GM12878 (cell line): Measurements from ENCODE around the gene KDM6B. TPM values are rescaled to one million over a fixed set of nuclear protein-coding genes. Genes with fewer than 3 reads are reported as not detected.

ENCODE experiments used
- CBX5 ChIP-seq: sonication (generic); IDR thresholded peaks from 2 replicates; pipeline ENCODE4 v1.6.1; 2016; ENCODE audit warnings: low read depth, moderate library complexity, mild to moderate bottlenecking, inconsistent platforms
- ETV6 ChIP-seq, 2 experiments: fragments of 450-650 bp in 1 of 2; IDR thresholded peaks in 1 of 2; conservative IDR thresholded peaks in 1 of 2; 2 replicates each; pipeline ENCODE4 v1.6.1; 2014; ENCODE audit warnings: antibody characterized with exemption in 1 of 2, borderline replicate concordance in 1 of 2, low read depth in 1 of 2, mild to moderate bottlenecking in 1 of 2, moderate library complexity in 1 of 2
- POLR2AphosphoS5 ChIP-seq: IDR thresholded peaks from 2 replicates; pipeline ENCODE4 v1.6.1; 2011; ENCODE audit warnings: mild to moderate bottlenecking, low read length, inconsistent platforms
- STAT1 ChIP-seq: fragments of 450-650 bp; conservative IDR thresholded peaks from 2 replicates; pipeline ENCODE4 v1.6.1; 2014; ENCODE audit warnings: antibody characterized with exemption, mild to moderate bottlenecking
- TBL1XR1 ChIP-seq: IDR thresholded peaks from 2 replicates; pipeline ENCODE4 v1.6.1; 2012; ENCODE audit warnings: low read depth, low read length, improper control_type of control experiment
- polyA plus RNA-seq, 11 experiments: library from polyadenylated mRNA; depleted of rRNA in 4 of 11; unstranded in 6 of 11; stranded (reverse) in 5 of 11; fragments of >200 nt; fragmentation: Nextera tagmentation in 4 of 11; fragmentation: Illumina TruSeq in 1 of 11; extraction: Ambion mirVana in 4 of 11; extraction: Trizol in 1 of 11; gene quantifications; 1 replicate in 1 of 11; 2 replicates in 10 of 11; pipeline versions ENCODE4 v1.2.1 to v1.2.3, GENCODE V29; 2011 to 2016; ENCODE audit warnings: inconsistent platforms in 2 of 11, missing spikeins in 2 of 11, low read depth in 1 of 11
- total RNA-seq, 4 experiments: library from RNA; depleted of rRNA in 3 of 4; stranded (reverse); fragments of >200 nt in 3 of 4; fragmentation: Illumina TruSeq in 1 of 4; extraction: Trizol in 1 of 4; gene quantifications; 2 replicates each; pipeline versions ENCODE4 v1.2.1 to v1.2.3, GENCODE V29; 2013 to 2021
- TF ChIP-seq, protein P1 (sequence below): fragments of 450-650 bp; IDR thresholded peaks from 2 replicates; pipeline ENCODE4 v1.6.1; 2016; ENCODE audit warnings: mild to moderate bottlenecking, moderate library complexity, borderline replicate concordance
- TF ChIP-seq, protein P2 (sequence below): fragments of 450-650 bp; IDR thresholded peaks from 2 replicates; pipeline ENCODE4 v1.6.1; 2017; ENCODE audit warnings: low read depth, mild to moderate bottlenecking, moderate library complexity
- TF ChIP-seq, protein P3 (sequence below): fragments of 150-350 bp; IDR thresholded peaks from 2 replicates; pipeline ENCODE4 v1.6.1; 2016; ENCODE audit warnings: low read depth, low read length
- TF ChIP-seq, protein P4 (sequence below): IDR thresholded peaks from 2 replicates; pipeline ENCODE4 v1.6.1; 2011; ENCODE audit warnings: borderline replicate concordance, low read depth, mild to moderate bottlenecking, moderate library complexity, low read length; ENCODE audit not compliant: insufficient read depth, poor library complexity, severe bottlenecking
- TF ChIP-seq, protein P5 (sequence below), 3 experiments: IDR thresholded peaks in 2 of 3; conservative IDR thresholded peaks in 1 of 3; 2 replicates each; pipeline ENCODE4 v1.5.1; 2011; ENCODE audit warnings: low read depth in 3 of 3, low read length in 3 of 3, mild to moderate bottlenecking in 3 of 3, control low read depth in 2 of 3, moderate library complexity in 2 of 3, inconsistent platforms in 1 of 3, mixed read lengths in 1 of 3; ENCODE audit not compliant: control insufficient read depth in 2 of 3, insufficient read depth in 1 of 3; ENCODE audit errors: extremely low read depth in 1 of 3
- TF ChIP-seq, protein P6 (sequence below): IDR thresholded peaks from 2 replicates; pipeline ENCODE4 v1.6.1; 2011; ENCODE audit warnings: low read depth, low read length, improper control_type of control experiment, borderline replicate concordance

Gene KDM6B
- total and polyA plus RNA-seq, 10 of the 15 experiments (the other 5 are each of a cell fraction or from before 2014, with no cell fraction given), result 0.05 to 33.5 (median 2.3) TPM

DNA sequence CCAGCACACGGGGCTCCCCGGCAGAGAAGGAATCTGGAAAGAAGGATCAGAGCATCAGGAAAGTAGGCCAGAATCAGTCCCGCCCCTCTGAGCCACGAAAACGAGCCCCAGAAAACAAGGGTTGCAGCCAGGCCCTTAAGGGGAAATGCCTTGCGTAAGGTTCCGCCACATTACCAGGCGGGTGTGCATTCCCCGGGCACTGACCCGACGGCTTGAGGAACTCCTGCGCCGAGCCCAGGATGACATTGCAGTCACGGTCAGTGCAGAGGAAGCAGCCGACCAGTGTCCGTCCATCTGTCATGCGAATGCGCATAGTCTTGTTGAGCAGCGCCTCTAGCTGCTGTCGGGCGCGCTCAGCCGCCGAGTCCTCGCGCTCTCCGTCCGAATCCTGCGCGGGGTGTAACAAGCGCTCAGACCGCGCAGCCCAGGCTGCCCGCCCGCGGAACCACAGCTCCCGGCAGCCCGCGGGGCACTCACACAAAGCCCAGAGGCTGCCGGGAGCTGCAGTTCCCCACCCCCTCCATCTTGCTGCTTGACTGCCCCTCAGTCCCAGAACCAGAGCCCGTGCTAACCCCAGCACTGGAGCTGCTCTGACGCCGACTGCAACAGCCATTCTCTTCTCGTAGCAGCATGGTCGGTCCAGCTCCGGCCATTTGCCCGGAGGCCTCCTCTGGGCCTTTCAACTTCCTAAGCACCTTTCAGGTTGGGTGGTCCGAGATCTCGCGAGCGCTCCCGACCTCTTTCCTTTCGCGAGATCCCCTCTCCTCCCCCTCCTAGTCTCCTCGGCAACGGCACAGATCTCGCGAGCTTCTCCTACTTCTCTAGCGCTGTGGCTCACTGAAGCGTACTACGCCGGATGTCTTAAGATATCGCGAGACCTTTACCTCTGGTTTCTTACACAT is 23.0 kb downstream of the KDM6B start, which contains the start of gene NAA38 (continued):
- TF ChIP-seq, protein P1, sequence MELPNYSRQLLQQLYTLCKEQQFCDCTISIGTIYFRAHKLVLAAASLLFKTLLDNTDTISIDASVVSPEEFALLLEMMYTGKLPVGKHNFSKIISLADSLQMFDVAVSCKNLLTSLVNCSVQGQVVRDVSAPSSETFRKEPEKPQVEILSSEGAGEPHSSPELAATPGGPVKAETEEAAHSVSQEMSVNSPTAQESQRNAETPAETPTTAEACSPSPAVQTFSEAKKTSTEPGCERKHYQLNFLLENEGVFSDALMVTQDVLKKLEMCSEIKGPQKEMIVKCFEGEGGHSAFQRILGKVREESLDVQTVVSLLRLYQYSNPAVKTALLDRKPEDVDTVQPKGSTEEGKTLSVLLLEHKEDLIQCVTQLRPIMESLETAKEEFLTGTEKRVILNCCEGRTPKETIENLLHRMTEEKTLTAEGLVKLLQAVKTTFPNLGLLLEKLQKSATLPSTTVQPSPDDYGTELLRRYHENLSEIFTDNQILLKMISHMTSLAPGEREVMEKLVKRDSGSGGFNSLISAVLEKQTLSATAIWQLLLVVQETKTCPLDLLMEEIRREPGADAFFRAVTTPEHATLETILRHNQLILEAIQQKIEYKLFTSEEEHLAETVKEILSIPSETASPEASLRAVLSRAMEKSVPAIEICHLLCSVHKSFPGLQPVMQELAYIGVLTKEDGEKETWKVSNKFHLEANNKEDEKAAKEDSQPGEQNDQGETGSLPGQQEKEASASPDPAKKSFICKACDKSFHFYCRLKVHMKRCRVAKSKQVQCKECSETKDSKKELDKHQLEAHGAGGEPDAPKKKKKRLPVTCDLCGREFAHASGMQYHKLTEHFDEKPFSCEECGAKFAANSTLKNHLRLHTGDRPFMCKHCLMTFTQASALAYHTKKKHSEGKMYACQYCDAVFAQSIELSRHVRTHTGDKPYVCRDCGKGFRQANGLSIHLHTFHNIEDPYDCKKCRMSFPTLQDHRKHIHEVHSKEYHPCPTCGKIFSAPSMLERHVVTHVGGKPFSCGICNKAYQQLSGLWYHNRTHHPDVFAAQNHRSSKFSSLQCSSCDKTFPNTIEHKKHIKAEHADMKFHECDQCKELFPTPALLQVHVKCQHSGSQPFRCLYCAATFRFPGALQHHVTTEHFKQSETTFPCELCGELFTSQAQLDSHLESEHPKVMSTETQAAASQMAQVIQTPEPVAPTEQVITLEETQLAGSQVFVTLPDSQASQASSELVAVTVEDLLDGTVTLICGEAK, result peak; percentile 80
- TF ChIP-seq, protein P2, sequence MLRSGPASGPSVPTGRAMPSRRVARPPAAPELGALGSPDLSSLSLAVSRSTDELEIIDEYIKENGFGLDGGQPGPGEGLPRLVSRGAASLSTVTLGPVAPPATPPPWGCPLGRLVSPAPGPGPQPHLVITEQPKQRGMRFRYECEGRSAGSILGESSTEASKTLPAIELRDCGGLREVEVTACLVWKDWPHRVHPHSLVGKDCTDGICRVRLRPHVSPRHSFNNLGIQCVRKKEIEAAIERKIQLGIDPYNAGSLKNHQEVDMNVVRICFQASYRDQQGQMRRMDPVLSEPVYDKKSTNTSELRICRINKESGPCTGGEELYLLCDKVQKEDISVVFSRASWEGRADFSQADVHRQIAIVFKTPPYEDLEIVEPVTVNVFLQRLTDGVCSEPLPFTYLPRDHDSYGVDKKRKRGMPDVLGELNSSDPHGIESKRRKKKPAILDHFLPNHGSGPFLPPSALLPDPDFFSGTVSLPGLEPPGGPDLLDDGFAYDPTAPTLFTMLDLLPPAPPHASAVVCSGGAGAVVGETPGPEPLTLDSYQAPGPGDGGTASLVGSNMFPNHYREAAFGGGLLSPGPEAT, result no peak; the same call in 1 of the 2 replicates
- 0 out of 2 replicates have a peak, but pooled peaks have one; percentile 17 for TF ChIP-seq CBX5
- TF ChIP-seq, protein P3, sequence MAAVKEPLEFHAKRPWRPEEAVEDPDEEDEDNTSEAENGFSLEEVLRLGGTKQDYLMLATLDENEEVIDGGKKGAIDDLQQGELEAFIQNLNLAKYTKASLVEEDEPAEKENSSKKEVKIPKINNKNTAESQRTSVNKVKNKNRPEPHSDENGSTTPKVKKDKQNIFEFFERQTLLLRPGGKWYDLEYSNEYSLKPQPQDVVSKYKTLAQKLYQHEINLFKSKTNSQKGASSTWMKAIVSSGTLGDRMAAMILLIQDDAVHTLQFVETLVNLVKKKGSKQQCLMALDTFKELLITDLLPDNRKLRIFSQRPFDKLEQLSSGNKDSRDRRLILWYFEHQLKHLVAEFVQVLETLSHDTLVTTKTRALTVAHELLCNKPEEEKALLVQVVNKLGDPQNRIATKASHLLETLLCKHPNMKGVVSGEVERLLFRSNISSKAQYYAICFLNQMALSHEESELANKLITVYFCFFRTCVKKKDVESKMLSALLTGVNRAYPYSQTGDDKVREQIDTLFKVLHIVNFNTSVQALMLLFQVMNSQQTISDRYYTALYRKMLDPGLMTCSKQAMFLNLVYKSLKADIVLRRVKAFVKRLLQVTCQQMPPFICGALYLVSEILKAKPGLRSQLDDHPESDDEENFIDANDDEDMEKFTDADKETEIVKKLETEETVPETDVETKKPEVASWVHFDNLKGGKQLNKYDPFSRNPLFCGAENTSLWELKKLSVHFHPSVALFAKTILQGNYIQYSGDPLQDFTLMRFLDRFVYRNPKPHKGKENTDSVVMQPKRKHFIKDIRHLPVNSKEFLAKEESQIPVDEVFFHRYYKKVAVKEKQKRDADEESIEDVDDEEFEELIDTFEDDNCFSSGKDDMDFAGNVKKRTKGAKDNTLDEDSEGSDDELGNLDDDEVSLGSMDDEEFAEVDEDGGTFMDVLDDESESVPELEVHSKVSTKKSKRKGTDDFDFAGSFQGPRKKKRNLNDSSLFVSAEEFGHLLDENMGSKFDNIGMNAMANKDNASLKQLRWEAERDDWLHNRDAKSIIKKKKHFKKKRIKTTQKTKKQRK, result no peak
- TF ChIP-seq, protein P4, sequence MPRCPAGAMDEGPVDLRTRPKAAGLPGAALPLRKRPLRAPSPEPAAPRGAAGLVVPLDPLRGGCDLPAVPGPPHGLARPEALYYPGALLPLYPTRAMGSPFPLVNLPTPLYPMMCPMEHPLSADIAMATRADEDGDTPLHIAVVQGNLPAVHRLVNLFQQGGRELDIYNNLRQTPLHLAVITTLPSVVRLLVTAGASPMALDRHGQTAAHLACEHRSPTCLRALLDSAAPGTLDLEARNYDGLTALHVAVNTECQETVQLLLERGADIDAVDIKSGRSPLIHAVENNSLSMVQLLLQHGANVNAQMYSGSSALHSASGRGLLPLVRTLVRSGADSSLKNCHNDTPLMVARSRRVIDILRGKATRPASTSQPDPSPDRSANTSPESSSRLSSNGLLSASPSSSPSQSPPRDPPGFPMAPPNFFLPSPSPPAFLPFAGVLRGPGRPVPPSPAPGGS, result peak; percentile 65
- TF ChIP-seq, protein P5, sequence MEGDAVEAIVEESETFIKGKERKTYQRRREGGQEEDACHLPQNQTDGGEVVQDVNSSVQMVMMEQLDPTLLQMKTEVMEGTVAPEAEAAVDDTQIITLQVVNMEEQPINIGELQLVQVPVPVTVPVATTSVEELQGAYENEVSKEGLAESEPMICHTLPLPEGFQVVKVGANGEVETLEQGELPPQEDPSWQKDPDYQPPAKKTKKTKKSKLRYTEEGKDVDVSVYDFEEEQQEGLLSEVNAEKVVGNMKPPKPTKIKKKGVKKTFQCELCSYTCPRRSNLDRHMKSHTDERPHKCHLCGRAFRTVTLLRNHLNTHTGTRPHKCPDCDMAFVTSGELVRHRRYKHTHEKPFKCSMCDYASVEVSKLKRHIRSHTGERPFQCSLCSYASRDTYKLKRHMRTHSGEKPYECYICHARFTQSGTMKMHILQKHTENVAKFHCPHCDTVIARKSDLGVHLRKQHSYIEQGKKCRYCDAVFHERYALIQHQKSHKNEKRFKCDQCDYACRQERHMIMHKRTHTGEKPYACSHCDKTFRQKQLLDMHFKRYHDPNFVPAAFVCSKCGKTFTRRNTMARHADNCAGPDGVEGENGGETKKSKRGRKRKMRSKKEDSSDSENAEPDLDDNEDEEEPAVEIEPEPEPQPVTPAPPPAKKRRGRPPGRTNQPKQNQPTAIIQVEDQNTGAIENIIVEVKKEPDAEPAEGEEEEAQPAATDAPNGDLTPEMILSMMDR (IDR thresholded peaks at IDR 0.05 in 2 of 3, conservative IDR thresholded peaks at IDR 0.05 in 1 of 3; ENCODE audit: control insufficient read depth in 2 of 3, extremely low read depth in 1 of 3, insufficient read depth in 1 of 3, low read depth in 3 of 3, low read length in 3 of 3), result peak in 2 of 3 experiments; percentile 48 to 69; a peak in 5 of 6 replicates
- peak; percentile 15; the same call in 1 of the 2 replicates for TF ChIP-seq TBL1XR1
- peak; percentile 88 for TF ChIP-seq POLR2AphosphoS5
- TF ChIP-seq ETV6 (conservative IDR thresholded peaks at IDR 0.05 in 1 of 2, IDR thresholded peaks at IDR 0.05 in 1 of 2; ENCODE audit: borderline replicate concordance in 1 of 2, low read depth in 1 of 2), result no peak
- TF ChIP-seq, protein P6, sequence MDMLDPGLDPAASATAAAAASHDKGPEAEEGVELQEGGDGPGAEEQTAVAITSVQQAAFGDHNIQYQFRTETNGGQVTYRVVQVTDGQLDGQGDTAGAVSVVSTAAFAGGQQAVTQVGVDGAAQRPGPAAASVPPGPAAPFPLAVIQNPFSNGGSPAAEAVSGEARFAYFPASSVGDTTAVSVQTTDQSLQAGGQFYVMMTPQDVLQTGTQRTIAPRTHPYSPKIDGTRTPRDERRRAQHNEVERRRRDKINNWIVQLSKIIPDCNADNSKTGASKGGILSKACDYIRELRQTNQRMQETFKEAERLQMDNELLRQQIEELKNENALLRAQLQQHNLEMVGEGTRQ, result no peak
- TF ChIP-seq STAT1, result peak; percentile 54
